ENCODE data around the gene PLPP2. TPM values are rescaled to one million over a fixed set of nuclear protein-coding genes. Genes with fewer than 3 reads are reported as not detected.

The PLPP2 gene
- total RNA-seq, 4 donors from 2014 or later: 75.9 to 114 (median 109) TPM

DNA sequence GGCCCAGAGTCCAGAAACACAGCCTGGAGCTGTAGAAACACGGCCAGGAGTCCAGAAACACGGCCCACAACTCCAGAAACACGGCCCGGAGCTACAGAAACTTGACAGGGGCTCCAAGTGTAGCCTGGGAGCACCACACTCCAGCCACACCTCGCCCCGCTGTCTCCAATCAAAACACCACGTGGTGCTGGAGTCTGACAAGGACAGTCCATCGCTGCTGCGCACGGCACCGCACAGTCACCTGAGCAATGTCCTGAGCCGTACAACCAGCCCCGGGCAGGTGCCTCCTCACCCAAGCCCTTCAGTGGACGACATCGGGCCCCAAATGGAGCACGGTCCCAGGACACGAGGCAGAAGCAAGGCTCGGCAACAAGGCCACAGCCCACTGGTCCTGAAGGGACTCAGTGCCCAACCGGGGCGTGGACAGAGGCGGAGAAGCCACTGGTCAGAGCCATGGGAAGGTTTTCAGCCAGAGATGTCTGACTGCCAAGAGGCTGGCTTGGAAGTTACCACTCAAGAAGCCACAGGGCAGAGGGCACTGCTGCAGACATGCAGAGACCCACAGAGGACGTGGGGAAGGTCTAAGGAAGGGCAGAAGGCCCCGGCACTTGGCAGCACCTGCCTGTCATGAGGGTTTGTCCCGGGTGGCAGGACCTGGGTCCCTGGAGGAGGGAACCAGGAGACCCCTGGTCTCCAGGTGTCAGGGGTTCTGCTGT, 19.7 kb upstream of the PLPP2 start:
- H3K27me3 ChIP-seq: no peaks in the 10 kb centered on the region
- H3K36me3 ChIP-seq: peaks cover 71% of the 10 kb centered on the region
- TF ChIP-seq POLR2A (IDR thresholded peaks at IDR 0.05) (no peak), EP300 (IDR thresholded peaks at IDR 0.05) (no peak), POLR2AphosphoS5 (IDR thresholded peaks at IDR 0.05) (no peak)
- TF ChIP-seq, protein P1, sequence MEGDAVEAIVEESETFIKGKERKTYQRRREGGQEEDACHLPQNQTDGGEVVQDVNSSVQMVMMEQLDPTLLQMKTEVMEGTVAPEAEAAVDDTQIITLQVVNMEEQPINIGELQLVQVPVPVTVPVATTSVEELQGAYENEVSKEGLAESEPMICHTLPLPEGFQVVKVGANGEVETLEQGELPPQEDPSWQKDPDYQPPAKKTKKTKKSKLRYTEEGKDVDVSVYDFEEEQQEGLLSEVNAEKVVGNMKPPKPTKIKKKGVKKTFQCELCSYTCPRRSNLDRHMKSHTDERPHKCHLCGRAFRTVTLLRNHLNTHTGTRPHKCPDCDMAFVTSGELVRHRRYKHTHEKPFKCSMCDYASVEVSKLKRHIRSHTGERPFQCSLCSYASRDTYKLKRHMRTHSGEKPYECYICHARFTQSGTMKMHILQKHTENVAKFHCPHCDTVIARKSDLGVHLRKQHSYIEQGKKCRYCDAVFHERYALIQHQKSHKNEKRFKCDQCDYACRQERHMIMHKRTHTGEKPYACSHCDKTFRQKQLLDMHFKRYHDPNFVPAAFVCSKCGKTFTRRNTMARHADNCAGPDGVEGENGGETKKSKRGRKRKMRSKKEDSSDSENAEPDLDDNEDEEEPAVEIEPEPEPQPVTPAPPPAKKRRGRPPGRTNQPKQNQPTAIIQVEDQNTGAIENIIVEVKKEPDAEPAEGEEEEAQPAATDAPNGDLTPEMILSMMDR (IDR thresholded peaks at IDR 0.05): no peak
- peak overlapping the region; percentile 31 for H3K4me3 ChIP-seq
- no peak for DNase-seq (ENCODE audit: low spot score in 2 of 2)
- WGBS: 97% methylated on average over 21 of the region's 24 CpGs
- no peaks in the 10 kb centered on the region for H3K9me3 ChIP-seq
- H3K4me1 ChIP-seq: no peaks in the 10 kb centered on the region
- peak overlapping the region; percentile 17 for H3K27ac ChIP-seq

DNA sequence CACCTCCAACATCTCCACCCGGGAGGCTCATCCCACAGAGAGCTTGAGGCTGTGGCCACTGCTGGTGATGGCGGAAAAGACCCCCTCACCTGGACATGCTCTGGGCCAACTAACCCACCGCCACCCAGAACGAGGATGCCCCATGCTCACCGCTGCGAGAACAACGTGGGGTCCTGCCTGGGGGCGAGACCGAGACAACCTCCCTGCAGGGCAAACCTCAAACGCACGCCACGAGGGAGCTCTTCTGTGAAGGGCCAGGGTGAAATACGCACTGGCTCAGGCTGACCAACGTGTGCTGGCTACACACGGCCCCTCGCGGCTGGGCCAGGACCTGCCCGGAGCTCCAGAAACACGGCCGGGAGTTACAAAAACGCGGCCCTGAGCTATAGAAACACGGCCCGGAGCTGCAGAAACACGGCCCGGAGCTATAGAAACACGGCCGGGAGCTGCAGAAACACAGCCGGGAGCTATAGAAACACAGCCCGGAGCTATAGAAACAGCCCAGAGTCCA, 19.0 kb upstream of the PLPP2 start:
- Histone ChIP-seq H3K27ac (no peak overlapping the region), H3K4me1 (no peaks in the 10 kb centered on the region), H3K4me3 (peak overlapping the region; percentile 31), H3K27me3 (no peaks in the 10 kb centered on the region), H3K36me3 (peaks cover 77% of the 10 kb centered on the region), H3K9me3 (no peaks in the 10 kb centered on the region)
- DNase-seq (ENCODE audit: low spot score in 2 of 2): no peak
- TF ChIP-seq POLR2A (IDR thresholded peaks at IDR 0.05): no peak
- TF ChIP-seq POLR2AphosphoS5 (IDR thresholded peaks at IDR 0.05): no peak
- no peak for TF ChIP-seq EP300 (IDR thresholded peaks at IDR 0.05)
- TF ChIP-seq, protein P1 (IDR thresholded peaks at IDR 0.05): no peak
- WGBS: 86% methylated on average over 30 of the region's 30 CpGs

DNA sequence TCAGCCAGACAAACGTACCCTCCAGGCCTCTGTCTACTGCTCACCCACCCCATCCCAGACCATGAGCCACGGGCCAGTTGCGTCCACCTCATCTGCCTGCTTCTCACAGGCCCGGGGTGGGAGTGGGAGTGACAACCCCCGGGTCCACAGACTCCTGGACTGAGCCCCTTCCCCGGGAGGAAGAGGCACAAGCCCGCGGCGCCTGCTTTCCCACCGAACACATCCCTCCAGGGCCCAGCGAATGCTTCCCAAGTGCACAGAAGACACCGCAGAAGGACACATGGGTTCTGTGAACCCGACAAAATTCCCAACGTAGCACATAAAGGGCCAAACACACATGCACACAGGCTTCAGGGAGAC, 18.0 kb upstream of the PLPP2 start:
- TF ChIP-seq, protein P1 (IDR thresholded peaks at IDR 0.05): no peak
- TF ChIP-seq POLR2AphosphoS5 (IDR thresholded peaks at IDR 0.05): no peak
- no peak for TF ChIP-seq EP300 (IDR thresholded peaks at IDR 0.05)
- TF ChIP-seq POLR2A (IDR thresholded peaks at IDR 0.05): no peak
- Histone ChIP-seq H3K27me3 (no peaks in the 10 kb centered on the region), H3K36me3 (peaks cover 76% of the 10 kb centered on the region), H3K4me3 (no peak overlapping the region), H3K4me1 (no peaks in the 10 kb centered on the region), H3K9me3 (no peaks in the 10 kb centered on the region), H3K27ac (no peak overlapping the region)
- WGBS: 90% methylated on average over 14 of the region's 14 CpGs
- DNase-seq (ENCODE audit: low spot score in 2 of 2): no peak

DNA sequence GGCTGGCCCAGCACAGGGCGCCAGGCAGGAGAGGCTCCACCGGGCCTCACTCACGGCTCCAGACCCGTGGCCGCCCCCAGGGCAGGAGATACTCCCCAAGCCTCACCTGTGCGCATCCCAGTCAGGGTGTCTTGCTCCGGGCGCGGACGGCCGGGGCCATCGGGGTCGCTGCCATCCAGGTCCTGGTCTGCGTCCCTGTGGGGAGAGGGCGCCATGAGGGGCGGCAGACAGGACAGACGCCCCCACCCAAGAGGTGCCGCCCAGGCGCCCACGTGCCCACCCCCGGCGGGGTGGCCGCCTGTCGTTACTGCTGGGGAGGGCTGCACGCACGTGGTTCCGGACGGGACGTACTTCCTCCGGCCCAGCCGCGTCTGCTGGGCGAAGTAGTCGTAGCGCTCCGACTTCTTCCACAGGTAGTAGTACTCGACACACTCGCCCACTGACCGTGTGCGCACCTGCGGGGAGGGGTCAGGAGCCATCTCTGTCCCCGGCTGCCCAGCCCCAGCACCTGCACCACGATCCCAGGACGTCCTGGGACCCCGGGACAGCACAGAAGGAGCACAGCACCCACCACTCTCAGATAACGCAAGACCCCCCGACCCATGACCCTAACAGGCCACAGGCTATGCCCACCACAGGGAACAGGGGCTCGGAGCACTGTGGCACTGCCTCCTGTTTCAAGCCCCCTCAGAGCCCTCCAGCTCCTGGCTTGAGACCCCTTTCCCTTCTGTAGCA, 17.4 kb upstream of the PLPP2 start:
- 87% methylated on average over 3 of the region's 48 CpGs for WGBS
- no peak for DNase-seq (ENCODE audit: low spot score in 2 of 2)
- peaks cover 70% of the 10 kb centered on the region for H3K36me3 ChIP-seq
- no peak overlapping the region for H3K4me3 ChIP-seq
- H3K27ac ChIP-seq: no peak overlapping the region
- no peaks in the 10 kb centered on the region for H3K4me1 ChIP-seq
- no peaks in the 10 kb centered on the region for H3K9me3 ChIP-seq
- no peaks in the 10 kb centered on the region for H3K27me3 ChIP-seq
- TF ChIP-seq POLR2AphosphoS5 (IDR thresholded peaks at IDR 0.05): no peak
- TF ChIP-seq, protein P1 (IDR thresholded peaks at IDR 0.05): no peak
- TF ChIP-seq EP300 (IDR thresholded peaks at IDR 0.05): no peak
- no peak for TF ChIP-seq POLR2A (IDR thresholded peaks at IDR 0.05)

DNA sequence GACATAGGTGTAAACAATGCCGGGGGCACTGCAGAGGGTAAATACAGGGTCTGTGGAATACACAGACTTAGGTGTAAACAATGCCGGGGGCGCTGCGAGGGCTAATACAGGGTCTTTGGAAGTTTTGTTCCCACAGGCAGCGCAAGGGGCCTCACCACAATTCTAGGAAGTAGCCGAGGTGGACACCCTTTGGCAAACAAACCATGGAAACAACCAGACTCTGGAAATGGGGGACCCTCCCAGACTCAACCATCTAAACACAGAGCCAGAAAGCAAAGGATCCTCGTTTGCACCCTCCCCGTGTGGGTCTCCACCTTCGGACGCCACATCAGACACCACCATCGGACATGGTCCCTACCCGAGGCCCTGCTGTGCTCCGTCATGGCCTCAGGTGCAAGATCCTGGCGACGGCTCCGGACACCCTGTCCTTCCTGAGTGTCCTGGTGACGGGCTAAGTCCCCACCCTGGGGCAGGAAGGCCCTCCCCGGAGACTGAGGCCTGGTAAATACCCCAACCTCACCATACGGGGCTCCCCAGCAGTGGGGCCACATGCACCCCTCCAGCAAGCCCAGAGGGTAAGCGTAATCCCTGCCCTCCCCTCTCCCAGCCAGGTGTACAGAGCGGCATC, 16.7 kb upstream of the PLPP2 start:
- 84% methylated on average over 18 of the region's 21 CpGs for WGBS
- H3K9me3 ChIP-seq: no peaks in the 10 kb centered on the region
- peaks cover 63% of the 10 kb centered on the region for H3K36me3 ChIP-seq
- no peaks in the 10 kb centered on the region for H3K27me3 ChIP-seq
- TF ChIP-seq POLR2A (IDR thresholded peaks at IDR 0.05) (no peak), POLR2AphosphoS5 (IDR thresholded peaks at IDR 0.05) (no peak), EP300 (IDR thresholded peaks at IDR 0.05) (no peak)
- TF ChIP-seq, protein P1 (IDR thresholded peaks at IDR 0.05): no peak
- DNase-seq (ENCODE audit: low spot score in 2 of 2): no peak
- H3K4me3 ChIP-seq: no peak overlapping the region
- H3K27ac ChIP-seq: no peak overlapping the region
- no peaks in the 10 kb centered on the region for H3K4me1 ChIP-seq
